Measurements from ENCODE around the gene BRD7. TPM values are rescaled to one million over a fixed set of nuclear protein-coding genes. Genes with fewer than 3 reads are reported as not detected.

BRD7 gene
- total RNA-seq, 1 experiment from 2014 or later = 45.6 TPM

DNA sequence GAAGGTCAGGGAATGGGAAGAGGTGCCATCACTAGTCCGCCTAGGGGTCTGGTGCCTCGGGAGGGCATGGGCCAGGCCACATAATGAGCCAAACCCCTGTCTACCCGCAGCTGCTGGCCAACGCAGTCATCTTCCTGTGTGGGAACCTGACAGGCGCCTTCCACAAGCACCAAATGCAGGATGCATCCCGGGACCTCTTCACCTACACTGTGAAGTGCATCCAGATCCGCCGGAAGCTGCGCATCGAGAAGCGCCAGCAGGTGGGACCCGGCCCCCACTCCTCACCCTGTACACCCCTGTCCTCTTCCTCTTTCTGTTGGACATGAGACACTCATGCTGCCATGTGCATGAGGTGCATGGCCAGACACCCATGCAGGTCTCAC lies 76.2 kb downstream of the BRD7 start:
- CTCF ChIA-PET = no interaction called here
- POLR2A ChIA-PET = no interaction called here
- no peak overlapping the region for H3K27ac ChIP-seq (ENCODE audit: low read length)
- TF ChIP-seq, protein P1, sequence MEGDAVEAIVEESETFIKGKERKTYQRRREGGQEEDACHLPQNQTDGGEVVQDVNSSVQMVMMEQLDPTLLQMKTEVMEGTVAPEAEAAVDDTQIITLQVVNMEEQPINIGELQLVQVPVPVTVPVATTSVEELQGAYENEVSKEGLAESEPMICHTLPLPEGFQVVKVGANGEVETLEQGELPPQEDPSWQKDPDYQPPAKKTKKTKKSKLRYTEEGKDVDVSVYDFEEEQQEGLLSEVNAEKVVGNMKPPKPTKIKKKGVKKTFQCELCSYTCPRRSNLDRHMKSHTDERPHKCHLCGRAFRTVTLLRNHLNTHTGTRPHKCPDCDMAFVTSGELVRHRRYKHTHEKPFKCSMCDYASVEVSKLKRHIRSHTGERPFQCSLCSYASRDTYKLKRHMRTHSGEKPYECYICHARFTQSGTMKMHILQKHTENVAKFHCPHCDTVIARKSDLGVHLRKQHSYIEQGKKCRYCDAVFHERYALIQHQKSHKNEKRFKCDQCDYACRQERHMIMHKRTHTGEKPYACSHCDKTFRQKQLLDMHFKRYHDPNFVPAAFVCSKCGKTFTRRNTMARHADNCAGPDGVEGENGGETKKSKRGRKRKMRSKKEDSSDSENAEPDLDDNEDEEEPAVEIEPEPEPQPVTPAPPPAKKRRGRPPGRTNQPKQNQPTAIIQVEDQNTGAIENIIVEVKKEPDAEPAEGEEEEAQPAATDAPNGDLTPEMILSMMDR (IDR thresholded peaks at IDR 0.05) = no peak
- no peak for TF ChIP-seq TCF7L2 (IDR thresholded peaks at IDR 0.05; ENCODE audit: low read depth, low read length)
- TF ChIP-seq POLR2AphosphoS5 (IDR thresholded peaks at IDR 0.05; ENCODE audit: low read depth, low read length) = no peak
- no peak for TF ChIP-seq SIN3A (IDR thresholded peaks at IDR 0.05; ENCODE audit: borderline replicate concordance, insufficient read depth, low read depth, low read length)
- TF ChIP-seq, protein P2, sequence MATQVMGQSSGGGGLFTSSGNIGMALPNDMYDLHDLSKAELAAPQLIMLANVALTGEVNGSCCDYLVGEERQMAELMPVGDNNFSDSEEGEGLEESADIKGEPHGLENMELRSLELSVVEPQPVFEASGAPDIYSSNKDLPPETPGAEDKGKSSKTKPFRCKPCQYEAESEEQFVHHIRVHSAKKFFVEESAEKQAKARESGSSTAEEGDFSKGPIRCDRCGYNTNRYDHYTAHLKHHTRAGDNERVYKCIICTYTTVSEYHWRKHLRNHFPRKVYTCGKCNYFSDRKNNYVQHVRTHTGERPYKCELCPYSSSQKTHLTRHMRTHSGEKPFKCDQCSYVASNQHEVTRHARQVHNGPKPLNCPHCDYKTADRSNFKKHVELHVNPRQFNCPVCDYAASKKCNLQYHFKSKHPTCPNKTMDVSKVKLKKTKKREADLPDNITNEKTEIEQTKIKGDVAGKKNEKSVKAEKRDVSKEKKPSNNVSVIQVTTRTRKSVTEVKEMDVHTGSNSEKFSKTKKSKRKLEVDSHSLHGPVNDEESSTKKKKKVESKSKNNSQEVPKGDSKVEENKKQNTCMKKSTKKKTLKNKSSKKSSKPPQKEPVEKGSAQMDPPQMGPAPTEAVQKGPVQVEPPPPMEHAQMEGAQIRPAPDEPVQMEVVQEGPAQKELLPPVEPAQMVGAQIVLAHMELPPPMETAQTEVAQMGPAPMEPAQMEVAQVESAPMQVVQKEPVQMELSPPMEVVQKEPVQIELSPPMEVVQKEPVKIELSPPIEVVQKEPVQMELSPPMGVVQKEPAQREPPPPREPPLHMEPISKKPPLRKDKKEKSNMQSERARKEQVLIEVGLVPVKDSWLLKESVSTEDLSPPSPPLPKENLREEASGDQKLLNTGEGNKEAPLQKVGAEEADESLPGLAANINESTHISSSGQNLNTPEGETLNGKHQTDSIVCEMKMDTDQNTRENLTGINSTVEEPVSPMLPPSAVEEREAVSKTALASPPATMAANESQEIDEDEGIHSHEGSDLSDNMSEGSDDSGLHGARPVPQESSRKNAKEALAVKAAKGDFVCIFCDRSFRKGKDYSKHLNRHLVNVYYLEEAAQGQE (IDR thresholded peaks at IDR 0.05; ENCODE audit: insufficient read depth in 1 of 2, low read depth in 2 of 2, low read length in 1 of 2) = no peak
- H3K9me3 ChIP-seq (ENCODE audit: control insufficient read depth, insufficient read depth, low read depth, low read length) = no peaks in the 10 kb centered on the region
- no TSS peak for BruUV-seq (replicated peaks)
- H3K36me3 ChIP-seq (ENCODE audit: control insufficient read depth, insufficient read depth, low read length) = no peaks in the 10 kb centered on the region
- no peaks in the 10 kb centered on the region for H3K27me3 ChIP-seq (ENCODE audit: control insufficient read depth, insufficient read depth, low read length)
- no peak for DNase-seq (ENCODE audit: low read depth, low spot score)
- intact Hi-C loops (cut with micrococcal nuclease; ENCODE audit: unreplicated experiment) = no loop called here
- H3K4me1 ChIP-seq (ENCODE audit: control insufficient read depth, insufficient read depth, low read length) = no peaks in the 10 kb centered on the region
- no peak overlapping the region for H3K4me3 ChIP-seq (ENCODE audit: low read depth in 2 of 2, low read length in 2 of 2)
- in situ Hi-C loops (cut with HindIII; ENCODE audit: low pct_unique_long_range_greater_than_20kb, low sequenced_read_pairs) = no loop called here
- no peak for ATAC-seq

DNA sequence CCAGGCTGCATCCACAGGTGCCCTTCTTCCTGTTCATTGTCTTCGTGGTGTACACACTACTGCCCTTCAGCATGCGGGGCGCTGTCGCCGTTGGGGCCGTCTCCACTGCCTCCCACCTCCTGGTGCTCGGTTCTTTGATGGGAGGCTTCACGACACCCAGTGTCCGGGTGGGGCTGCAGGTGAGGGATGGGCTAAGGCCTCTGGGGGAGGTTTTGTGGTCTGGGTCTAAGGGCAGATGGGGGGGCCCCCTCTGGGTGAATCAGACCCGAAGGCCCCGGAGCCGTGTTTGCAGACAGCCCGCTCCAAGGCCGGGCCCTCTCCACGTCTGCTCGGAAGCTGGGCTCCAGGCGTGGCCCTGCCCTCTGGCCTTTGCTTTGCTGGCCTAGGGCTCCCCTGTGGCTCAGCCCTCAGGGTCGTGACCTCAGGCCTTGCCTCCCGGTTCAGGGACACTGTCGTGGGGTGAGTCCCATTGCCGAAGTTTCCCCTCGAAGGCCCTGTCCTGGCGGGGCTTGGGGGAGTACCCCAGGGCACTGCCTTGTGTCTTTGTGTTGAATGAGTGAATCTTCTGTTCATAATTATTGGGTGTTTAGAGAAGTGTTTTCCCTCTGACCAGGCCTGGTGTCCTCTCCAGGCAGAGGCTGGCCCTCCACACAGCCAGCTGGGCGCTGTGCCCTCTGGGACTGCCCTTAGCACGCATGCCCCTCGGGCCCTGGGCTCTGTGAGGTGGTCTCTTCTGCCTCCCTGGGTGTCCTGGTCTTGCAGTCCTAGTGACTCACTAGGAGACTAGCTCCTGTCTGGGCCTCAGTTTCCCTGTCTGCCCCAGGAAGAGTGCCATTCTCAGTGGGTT lies 76.8 kb downstream of the BRD7 start:
- in situ Hi-C loops (cut with HindIII; ENCODE audit: low pct_unique_long_range_greater_than_20kb, low sequenced_read_pairs) = no loop called here
- Histone ChIP-seq H3K4me1 (ENCODE audit: control insufficient read depth, insufficient read depth, low read length) (no peaks in the 10 kb centered on the region), H3K27me3 (ENCODE audit: control insufficient read depth, insufficient read depth, low read length) (no peaks in the 10 kb centered on the region), H3K9me3 (ENCODE audit: control insufficient read depth, insufficient read depth, low read depth, low read length) (no peaks in the 10 kb centered on the region), H3K36me3 (ENCODE audit: control insufficient read depth, insufficient read depth, low read length) (no peaks in the 10 kb centered on the region), H3K4me3 (ENCODE audit: low read depth in 2 of 2, low read length in 2 of 2) (no peak overlapping the region), H3K27ac (ENCODE audit: low read length) (no peak overlapping the region)
- ATAC-seq (no peak; the same call in 1 of the 2 replicates), DNase-seq (ENCODE audit: low read depth, low spot score) (no peak)
- CTCF ChIA-PET = no interaction called here
- BruUV-seq (replicated peaks) = no TSS peak
- TF ChIP-seq TCF7L2 (IDR thresholded peaks at IDR 0.05; ENCODE audit: low read depth, low read length) = no peak
- TF ChIP-seq, protein P2 (IDR thresholded peaks at IDR 0.05; ENCODE audit: insufficient read depth in 1 of 2, low read depth in 2 of 2, low read length in 1 of 2) = no peak
- TF ChIP-seq, protein P1 (IDR thresholded peaks at IDR 0.05) = no peak
- TF ChIP-seq POLR2AphosphoS5 (IDR thresholded peaks at IDR 0.05; ENCODE audit: low read depth, low read length) = no peak
- no peak for TF ChIP-seq SIN3A (IDR thresholded peaks at IDR 0.05; ENCODE audit: borderline replicate concordance, insufficient read depth, low read depth, low read length)
- intact Hi-C loops (cut with micrococcal nuclease; ENCODE audit: unreplicated experiment) = no loop called here
- POLR2A ChIA-PET = no interaction called here
